Epidermal melanocyte (primary cell): Measurements from ENCODE around the gene CRYGA.
"Not testable (repeated sequence)": the region's sequence is repeated elsewhere in the genome, so short reads cannot be mapped to it uniquely, and the experiment has no call there.

Experiments used
- DNase-seq: peaks from one replicate; pipeline ENCODE4 v3.0.0; 2011; ENCODE audit warnings: low spot score; ENCODE audit not compliant: insufficient read length

The CRYGA gene

GRCh38 chr2:208164951-208165755 is 1.8 kb upstream of the CRYGA start:
- DNase-seq, result no peak

DNA sequence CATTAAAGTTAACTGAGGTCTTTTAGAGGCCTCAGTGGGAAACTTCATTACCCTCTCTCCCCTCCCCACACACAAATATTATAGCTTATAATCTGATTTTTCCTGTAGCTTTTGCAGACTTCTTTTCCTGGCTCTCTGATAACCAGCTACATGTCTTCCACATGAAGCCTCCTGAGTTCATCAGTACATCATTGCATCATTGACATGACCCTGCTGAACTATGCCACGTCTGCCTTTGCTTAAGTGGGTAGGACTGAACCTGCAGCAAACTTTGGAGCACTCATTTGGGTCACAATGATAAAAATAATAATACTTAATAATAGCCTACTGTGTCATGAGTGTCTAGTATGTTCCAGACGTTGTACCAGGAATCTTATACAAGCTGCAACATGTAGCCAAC is 7.0 kb downstream of the CRYGA start:
- no peak for DNase-seq

DNA sequence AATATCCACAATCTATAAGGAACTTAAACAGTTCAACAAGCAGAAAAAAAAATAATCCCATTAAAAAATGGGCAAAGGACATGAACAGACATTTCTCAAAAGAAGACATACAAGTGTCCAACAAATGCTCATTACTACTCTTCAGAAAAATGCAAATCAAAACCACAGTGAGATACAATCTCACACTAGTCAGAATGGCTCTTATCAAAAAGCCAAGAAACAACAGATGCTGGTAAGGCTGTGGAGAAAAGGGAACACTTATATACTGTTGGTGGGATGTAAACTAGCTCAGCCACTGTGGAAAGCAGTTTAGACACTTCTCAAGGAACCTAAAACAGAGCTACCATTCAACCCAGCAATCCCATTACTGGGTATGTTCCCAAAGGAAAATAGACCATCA is 10.2 kb downstream of the CRYGA start:
- no peak for DNase-seq

- DNase-seq, result no peak
Measured at GRCh38 chr2:208150956-208151355, 12.4 kb downstream of the CRYGA start.

- no peak for DNase-seq
Measured at GRCh38 chr2:208150094-208150493, 13.3 kb downstream of the CRYGA start.

- no peak for DNase-seq
Measured at GRCh38 chr2:208148803-208149202, 14.6 kb downstream of the CRYGA start.

GRCh38 chr2:208147759-208148158 is 15.6 kb downstream of the CRYGA start:
- DNase-seq, result no peak

DNA sequence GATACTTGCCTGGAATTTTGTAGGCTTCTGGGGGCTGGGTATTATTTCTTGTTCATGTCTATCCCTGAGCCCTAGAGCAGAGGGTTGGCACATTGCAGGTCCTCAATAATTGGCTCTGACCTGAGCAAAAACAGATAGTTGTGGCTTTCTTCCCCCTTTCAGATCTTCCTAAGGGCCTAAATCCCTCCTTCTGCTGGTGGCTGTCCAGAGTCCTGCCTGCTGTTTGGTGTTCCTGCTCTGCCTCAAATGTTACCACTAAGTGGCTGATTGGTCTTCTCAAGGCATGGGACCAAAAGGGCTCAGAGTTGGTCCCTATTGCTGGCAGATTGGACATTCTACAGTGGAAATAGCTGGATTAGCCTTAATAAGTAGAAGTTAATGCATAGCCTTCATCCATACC is 16.4 kb downstream of the CRYGA start:
- DNase-seq, result no peak

DNA sequence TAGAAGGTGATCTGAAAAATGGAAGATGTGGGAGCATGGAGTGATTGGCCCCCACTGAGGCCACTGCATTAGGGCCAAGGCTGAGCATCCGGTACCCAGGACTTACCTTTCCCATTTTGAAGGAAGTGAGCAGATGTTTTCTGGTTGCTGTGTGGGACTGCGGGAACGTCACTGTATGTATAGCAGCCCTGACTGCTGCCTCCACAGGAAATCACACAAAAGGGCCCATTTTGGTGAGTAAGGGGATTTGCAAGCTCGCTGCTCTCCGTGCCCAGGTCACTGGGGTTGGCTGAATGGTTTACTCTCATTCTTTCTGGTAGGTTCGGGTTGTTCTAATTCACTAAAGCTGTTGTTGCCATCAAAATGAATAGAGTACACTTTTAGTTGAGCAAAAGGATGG is 17.4 kb downstream of the CRYGA start, which contains the start of gene CRYGB:
CRYGB (minus strand) TSS at position 153 of the 400 bp plus-strand sequence; CDS start at position 115, 38 bp downstream.
- DNase-seq, result no peak

DNA sequence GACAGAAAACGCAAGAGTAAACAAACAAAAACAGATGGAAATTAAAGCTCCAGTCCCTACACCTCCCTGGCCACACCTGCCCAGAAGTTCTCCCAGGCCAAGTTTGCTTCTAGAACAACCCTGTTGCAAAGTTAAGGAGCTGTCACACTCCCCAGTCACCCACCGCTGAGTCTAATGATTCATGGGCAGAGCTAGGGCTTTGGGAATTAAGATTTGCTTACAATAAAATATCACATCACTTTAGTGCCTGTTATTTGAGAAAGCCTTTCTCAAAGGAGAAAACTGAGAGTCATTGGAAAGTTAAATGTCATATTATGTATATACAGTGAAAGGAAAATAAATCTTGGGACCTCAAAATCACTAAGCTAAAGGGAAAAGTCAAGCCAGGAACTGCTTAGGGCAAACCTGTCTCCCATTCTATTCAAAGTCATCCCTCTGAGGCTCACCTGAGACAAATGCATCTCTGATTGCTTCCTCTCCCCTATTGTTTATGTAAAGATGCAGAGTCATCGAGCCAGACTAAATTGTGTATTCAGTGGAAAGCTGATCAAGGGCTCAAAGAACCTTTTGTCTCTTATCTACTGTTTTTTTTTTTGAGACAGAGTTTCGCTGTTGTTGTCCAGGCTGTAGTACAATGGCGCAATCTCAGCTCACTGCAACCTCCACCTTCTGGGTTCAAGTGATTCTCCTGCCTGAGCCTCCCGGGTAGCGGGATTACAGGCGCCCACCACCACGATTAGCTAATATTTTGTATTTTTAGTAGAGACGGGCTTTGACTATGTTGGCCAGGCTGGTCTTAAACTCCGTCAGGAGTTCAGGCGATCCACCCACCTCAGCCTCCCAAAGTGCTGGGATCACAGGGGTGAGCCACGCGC is 20.2 kb downstream of the CRYGA start:
- DNase-seq, result no peak

- DNase-seq, result no peak
Measured at GRCh38 chr2:208142240-208142924, 21.0 kb downstream of the CRYGA start.

- DNase-seq, result no peak
Measured at GRCh38 chr2:208139447-208139846, 23.9 kb downstream of the CRYGA start.

DNA sequence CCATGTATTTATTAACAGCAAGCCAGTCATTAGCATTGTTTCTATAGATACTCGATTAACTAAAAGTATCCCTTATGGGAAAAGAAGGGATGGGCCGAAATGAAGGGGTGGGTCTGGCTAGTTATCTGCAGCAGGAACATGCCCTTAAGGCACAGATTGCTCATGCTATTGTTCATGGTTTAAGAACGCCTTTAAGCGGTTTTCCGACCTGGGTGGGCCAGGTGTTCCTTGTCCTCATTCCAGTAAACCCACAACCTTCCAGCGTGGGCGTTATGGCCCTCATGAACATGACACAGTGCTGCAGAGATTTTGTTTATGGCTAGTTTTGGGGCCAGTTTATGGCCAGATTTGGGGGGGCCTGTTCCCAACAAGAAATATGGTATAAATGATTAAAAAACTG is 25.1 kb downstream of the CRYGA start:
- DNase-seq, result not testable (repeated sequence)

GRCh38 chr2:208136716-208137094 is 26.7 kb downstream of the CRYGA start:
- no peak for DNase-seq

DNA sequence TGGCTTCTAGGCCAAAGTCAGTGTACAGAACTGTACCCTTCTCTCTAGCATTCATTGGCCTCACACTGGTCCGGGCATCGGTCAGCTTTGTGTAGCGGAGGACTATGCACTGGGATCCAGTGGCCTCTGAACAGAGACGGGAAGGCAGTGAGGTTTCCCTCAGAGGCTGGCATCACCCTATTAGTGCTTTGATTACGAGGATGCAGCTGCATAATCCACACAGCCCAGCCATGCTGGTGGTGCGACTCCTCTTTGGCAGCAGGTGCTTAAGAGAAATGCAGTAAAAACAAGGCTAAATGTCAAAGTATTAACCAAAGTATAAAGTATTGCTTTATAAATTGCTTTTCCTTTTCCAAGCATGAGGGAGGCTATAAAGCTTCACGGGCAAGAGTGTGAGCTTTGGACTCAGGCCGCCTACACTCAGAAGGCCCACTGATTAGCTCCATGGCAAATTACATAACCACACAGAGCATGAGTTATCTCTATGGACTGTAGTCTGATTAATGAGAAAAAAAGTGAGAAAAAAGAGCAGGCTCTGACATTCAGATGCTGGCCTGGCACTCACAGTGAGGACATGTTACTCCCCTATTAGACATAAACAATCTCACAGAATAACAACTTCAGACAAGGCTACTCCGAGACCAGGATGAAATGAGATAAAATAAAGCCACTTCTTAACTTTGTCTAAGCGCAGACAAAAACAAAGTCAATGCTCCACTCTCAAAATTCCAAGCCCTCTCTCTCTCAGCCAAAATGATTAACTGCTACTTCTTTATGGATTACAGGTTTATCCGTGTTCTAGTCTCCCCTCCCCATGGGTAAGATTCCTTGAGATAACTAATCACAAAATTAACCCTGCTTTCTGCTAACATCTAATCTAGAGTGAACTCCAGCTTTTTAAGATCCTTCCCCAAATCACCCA is 27.3 kb downstream of the CRYGA start:
- no peak for DNase-seq

GRCh38 chr2:208134928-208135586 is 28.3 kb downstream of the CRYGA start:
- no peak for DNase-seq

GRCh38 chr2:208130712-208131110 is 32.7 kb downstream of the CRYGA start:
- no peak for DNase-seq

DNA sequence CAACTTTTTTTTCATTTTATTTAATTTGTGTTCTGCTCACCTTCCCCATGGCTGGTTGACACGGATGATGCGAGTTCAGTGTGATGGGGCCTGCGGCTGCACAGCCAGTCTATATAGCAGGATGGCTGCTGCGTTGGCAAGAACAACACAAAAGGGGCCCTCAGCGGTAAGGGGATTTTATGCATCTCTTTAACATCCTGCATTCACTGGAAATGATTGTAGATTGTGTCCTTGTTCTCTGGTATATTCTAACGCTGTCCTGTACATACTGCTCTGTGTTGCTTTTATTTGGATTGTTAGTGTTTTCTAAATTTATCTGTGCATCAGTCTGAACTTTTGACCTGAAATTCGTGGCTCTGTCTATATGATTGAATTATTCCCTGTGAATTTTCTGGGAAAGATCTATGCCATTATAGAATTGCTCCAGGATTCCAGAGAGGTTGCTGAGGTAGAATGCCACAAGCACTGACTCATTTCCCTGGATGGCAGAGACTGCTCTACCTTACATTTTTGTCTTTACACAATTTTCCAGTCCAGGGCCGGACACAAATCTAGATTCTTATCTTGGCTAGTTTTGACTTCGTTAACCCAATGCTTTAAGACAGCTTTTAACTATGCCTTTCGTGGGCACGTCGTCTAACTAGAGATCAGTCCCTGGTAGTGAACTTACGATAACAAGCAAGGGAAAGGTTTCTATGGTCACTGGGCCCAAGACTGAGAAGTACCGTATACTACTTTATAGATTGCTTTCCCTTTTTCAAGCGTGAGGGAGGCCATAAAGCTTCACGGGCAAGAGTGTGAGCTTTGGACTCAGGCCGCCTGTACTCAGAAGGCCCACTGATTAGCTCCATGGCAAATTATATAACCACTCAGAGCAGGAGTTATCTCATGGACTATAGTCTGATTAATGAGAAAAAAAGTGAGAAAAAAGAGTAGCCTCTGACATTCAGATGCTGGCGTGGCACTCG is 33.4 kb downstream of the CRYGA start, which contains the start of gene CRYGC:
CRYGC (minus strand) TSS at position 85 of the 968 bp plus-strand sequence; CDS start at position 49, 36 bp downstream.
- no peak for DNase-seq

- DNase-seq, result no peak
Measured at GRCh38 chr2:208128136-208128535, 35.3 kb downstream of the CRYGA start.
